Activated T-cell treated with anti-CD3 and anti-CD28 coated beads, Interleukin-2, amount 50 U/mL, for 1 hour (primary cell): ENCODE data around the gene ARMCX6.
"Not testable (repeated sequence)": the region's sequence is repeated elsewhere in the genome, so short reads cannot be mapped to it uniquely, and the experiment has no call there.

Experiments used
- DNase-seq: peaks from one replicate; pipeline ENCODE4 v3.0.0-alpha.2; 2020

Gene ARMCX6

DNA sequence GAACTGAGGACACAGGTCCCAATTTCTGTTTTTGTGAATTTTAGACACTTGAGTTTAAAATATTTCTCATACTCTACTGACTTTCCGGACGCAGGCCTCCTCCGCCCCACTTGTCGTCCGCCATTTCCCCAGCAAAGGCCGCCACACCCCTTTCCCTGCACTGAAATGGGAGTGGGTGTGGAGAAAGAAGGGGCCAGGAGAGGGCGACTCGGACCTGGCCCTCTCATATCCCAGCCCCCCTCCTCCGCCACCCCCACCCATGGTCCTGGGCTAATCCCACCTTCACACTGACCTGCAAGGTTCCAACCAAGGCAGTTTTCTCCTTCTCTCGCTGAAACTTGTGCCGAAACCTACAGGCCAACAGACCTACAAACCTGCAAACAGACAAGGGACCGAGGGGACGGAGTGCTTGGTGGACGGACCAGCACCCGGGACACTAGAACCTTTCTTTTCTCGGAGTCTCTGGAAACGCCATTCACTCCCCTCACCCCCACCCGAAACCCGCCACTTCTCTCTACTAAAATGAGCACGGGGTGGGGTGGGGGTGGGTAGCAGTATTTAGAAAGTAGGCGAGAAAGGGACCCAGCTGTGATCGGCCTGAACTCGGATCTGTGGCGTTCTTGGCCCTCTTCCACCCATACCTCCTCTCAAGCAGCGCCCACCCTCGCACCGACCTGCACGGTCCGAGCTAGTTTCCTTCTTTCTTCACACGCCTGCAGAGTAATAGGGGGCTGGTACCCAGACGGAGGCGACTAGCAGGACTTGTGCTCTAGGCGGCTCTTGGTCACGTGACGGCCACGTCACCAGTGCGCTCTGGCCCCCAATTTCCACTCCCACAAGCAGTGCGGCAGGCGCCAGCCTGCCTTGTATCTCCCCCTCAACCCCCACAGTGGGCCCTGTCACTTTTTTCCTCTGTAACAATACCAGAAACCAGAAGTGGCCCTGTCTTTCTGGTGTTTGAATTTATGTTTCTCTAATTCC, at the start of gene ARMCX6:
Gene ARMCX6 (minus strand): TSS at position 790 of the 981 bp plus-strand sequence. CDS start 1,380 bp downstream, outside the sequence.
- peak; percentile 74 for DNase-seq

DNA sequence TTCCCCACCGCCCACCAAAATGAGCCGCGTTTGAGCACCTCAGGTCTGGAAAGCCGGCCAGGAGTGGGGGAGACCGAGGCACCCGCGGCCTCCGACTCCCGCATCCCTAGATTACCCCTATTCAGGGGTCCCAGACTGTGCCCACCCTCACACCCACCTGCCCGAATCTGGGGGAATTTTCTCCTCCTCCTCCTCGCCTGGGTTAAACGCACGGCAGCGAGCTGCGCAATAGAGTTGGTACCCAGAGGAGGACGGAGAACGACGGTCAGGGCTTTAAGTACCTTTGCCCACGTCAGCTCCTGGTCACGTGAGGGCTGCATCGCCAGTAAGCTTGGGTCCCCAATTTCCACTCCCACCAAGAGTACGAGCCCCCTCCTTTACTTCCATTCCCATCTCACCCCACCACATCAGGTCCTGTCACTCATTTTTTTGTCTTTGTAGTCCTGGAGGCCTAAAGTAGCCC, 41.8 kb upstream of the ARMCX6 start, which contains the start of gene ARMCX2:
Gene ARMCX2 (minus strand): TSS at position 250 of the 463 bp plus-strand sequence. CDS start 2,262 bp downstream, outside the sequence.
- DNase-seq = no peak

DNA sequence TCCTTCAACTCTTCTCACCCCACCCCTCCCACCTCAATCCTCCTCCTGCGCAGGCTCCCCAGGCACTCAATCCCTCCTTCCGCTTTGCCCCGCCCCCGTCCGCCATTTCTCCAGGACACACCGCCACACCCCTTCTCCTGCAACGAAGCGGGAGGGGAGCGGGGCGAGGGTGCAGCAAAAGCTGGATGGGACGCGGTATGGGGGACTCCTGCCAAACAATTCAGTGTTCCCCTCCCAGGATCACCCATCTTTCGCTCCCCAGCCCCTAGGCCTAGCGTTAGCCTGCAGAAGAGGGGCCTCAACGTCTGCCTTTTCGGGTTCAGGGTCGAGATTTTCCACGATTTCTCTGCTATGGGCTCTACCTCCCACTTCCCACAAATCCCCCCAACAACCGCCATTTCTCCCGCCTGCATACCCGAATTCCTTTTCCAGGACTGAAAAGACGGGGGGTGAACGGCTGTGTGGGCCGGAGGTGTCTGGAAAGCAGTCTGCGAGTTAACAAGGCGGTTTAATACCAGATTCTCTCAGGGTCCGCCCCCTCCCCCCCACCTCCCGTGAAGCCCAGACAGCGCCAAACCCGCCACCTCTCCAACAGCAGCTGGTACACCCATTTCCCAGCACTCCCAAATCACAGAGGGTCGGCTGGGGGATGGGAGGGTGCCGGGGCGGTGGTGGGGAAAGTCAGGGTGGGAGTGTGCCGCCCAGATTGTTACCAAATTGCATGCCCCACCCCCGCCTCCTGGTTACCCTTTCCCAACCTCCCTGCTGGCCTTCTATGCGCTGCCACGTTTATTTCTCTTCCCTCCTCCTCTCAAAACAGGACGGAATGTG, 41.1 kb upstream of the ARMCX6 start:
- DNase-seq = peak; percentile 64

DNA sequence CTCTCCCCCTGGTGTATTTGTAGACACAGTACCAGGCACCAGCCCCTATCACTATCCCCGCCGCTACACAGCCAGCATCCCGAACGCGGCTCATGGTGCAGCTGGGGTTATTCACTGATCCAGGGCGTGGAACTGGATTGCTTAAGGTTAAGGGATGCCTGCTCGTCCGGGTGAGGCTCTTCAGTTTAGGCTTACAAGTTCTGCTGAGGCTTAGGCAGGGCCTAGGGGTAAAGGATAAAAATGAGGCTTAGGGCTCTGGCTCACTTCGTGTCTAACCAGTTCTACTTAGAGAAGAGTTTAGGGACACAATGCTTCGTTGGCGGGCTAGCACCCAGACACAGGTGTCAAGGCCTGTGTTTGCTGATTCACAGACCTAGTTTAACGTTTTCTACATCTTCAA, 39.7 kb upstream of the ARMCX6 start:
- no peak for DNase-seq

DNA sequence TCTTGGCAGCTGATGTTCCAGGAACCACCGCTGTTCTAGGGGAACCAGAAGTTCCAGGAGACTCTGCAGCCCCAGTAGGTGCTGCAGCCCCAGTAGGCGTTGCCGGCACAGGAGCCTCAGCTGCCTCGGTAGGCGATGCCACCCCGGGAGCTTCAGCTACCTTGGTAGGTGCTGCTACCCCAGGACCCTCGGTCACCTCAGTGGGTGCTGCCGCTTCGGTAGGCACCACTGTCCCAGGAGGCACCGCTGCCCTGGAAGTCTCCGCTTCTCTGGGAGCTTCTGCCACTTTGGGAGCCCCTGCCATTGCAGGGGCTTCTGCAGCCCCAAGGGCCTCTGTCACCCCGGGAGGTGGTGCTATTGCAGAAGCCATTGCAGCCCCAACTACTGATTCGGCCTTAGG, 39.0 kb upstream of the ARMCX6 start:
- DNase-seq = no peak

- no peak for DNase-seq
Measured at GRCh38 chrX:101655534-101655933, 37.7 kb upstream of the ARMCX6 start.

- not testable (repeated sequence) for DNase-seq
Measured at GRCh38 chrX:101647716-101648115, 29.9 kb upstream of the ARMCX6 start.

DNA sequence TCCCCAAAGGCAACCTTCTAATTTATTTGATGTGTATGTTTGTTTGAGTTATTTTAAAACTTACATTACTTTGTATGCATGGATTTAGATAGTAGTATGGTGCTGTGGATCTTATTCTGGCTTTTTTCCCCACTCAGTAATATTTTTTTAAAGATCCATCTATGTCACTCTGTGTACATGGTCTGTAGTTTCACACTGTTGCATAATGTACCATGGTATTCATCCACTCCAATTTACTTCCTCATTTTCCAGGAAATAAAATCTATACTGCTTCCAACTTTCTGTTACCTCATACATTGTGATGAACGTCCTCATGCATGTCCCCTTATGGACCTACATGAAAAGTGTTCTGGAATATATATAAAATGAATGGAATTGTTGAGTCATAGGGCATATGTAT, 24.3 kb upstream of the ARMCX6 start:
- DNase-seq = no peak

GRCh38 chrX:101639583-101639982, 21.8 kb upstream of the ARMCX6 start:
- no peak for DNase-seq

DNA sequence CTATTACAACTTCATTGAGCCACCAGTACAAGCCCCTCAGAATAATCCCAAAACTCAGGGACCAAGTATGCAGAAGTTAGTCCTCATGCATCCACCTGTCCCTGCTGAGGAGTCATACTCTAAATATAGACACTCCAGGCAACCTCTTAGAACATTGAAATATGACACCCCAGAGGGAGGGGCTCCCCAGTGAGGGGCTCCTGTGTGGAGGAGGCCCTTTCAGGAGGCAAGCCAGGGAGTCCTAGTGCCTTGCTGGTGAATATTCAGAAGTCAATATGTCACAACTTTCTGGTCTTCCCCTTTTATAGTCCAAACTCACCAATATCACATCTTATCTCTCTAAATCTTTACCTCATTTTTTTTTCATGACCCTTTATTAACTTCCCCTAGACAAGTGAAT, 1.6 kb upstream of the ARMCX6 start:
- no peak for DNase-seq

- no peak for DNase-seq
Measured at GRCh38 chrX:101605728-101606127, 12.1 kb downstream of the ARMCX6 start.

DNA sequence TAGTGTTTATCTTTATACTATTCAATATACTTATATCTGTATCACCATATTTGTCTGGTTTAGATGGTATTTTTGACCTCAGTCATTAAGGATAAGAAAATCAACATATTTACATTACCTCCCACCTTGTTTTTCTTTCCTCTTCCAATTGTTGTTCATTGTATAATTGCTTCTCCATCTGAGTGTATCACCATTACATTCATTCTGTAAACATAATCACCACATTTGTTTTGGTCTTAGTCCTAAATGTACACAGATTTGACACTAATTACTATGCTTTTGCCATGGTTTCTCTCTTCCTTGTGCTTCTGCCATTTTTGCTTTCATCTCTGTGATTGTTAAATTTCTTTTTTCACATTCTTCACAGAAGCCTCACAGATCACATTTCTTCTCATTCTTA, 12.7 kb downstream of the ARMCX6 start:
- no peak for DNase-seq

GRCh38 chrX:101602077-101602476, 15.7 kb downstream of the ARMCX6 start:
- DNase-seq = no peak

DNA sequence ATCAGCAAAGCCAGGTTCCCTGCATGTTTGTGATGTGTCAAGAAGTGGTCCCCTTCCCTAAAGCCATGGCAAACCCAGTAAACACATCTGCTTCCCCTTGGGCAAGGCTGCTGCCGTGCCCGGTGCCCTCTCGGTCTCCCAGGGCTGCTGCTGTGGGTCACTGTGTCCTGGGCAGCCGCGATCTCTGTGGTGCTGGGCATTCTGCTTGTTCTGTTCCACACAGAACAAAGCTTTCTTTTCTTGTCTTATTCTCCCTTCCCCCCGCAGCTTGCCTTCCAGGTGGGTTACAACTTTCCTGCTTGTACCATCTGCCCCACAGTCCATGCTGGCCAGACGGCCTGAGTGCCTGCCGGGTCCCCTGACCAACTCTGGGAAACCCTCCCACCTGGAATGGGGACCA, 18.2 kb downstream of the ARMCX6 start:
- DNase-seq = not testable (repeated sequence)

DNA sequence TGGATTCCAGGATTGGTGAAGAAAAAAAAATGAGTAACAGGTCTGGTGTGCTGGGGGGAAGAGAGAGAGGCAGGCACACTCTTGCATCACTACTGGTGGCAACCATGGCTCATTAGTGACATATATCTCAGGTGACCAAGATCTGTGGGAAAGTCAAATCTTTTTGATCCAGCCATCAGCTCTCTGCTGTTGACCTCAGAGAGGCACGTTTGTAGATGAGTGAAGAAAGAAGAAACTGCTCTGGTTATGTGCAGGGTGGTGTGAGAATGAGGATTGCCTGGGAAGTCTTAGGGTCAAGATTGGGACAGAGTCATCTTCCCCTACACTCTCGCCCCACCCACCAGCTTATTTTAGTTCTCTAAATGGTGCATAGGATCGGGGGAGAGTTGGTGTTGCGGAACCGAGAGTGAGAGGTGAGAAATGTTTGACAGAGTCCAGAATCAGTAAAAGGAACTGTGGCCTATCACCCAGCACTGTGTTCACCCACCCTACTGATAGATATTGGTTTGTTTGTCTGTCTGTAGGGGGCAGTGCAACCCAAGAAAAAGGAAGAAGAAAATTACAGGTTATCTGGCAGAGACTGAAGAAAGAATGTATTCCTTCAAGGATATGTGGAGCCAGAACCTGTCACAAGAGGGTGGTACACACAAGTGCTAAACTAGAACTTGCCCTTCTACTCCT, 21.9 kb downstream of the ARMCX6 start:
- DNase-seq = no peak
